Stimulated activated CD8-positive, alpha-beta memory T cell treated with anti-CD3 and anti-CD28 coated beads, Interleukin-4, amount 100 ng/mL, for 48 hours (primary cell): Measurements from ENCODE around the gene TRABD2A.

Experiments
- DNase-seq: peaks from one replicate; pipeline ENCODE4 v3.0.0-alpha.2; 2020

Gene TRABD2A

GRCh38 chr2:84849271-84849952 is 31.5 kb downstream of the TRABD2A start:
- DNase-seq: peak; percentile 49

GRCh38 chr2:84847326-84848050 is 33.4 kb downstream of the TRABD2A start:
- no peak for DNase-seq

- no peak for DNase-seq
Observed at GRCh38 chr2:84846741-84847142, 34.1 kb downstream of the TRABD2A start.

- no peak for DNase-seq
Observed at GRCh38 chr2:84846041-84846663, 34.7 kb downstream of the TRABD2A start.

GRCh38 chr2:84844141-84844540 is 36.7 kb downstream of the TRABD2A start:
- DNase-seq: no peak

GRCh38 chr2:84841577-84841976 is 39.3 kb downstream of the TRABD2A start:
- no peak for DNase-seq

GRCh38 chr2:84840306-84840705 is 40.6 kb downstream of the TRABD2A start:
- DNase-seq: no peak

- no peak for DNase-seq
Observed at GRCh38 chr2:84839851-84840250, 41.0 kb downstream of the TRABD2A start.

- no peak for DNase-seq
Observed at GRCh38 chr2:84838434-84839145, 42.3 kb downstream of the TRABD2A start.

GRCh38 chr2:84836215-84836614 is 44.7 kb downstream of the TRABD2A start:
- DNase-seq: no peak

- no peak for DNase-seq
Observed at GRCh38 chr2:84833481-84834150, 47.3 kb downstream of the TRABD2A start.

- no peak for DNase-seq
Observed at GRCh38 chr2:84832772-84833461, 48.0 kb downstream of the TRABD2A start.

- no peak for DNase-seq
Observed at GRCh38 chr2:84830758-84831500, 50.0 kb downstream of the TRABD2A start.

- DNase-seq: no peak
Observed at GRCh38 chr2:84830095-84830494, 50.8 kb downstream of the TRABD2A start.

GRCh38 chr2:84829693-84830092 is 51.2 kb downstream of the TRABD2A start:
- DNase-seq: no peak

- no peak for DNase-seq
Observed at GRCh38 chr2:84827978-84828575, 52.8 kb downstream of the TRABD2A start.

GRCh38 chr2:84823788-84824187 is 57.1 kb downstream of the TRABD2A start:
- DNase-seq: no peak

GRCh38 chr2:84823229-84823628 is 57.7 kb downstream of the TRABD2A start:
- no peak for DNase-seq

GRCh38 chr2:84821806-84822205 is 59.1 kb downstream of the TRABD2A start:
- no peak for DNase-seq

- no peak for DNase-seq
Observed at GRCh38 chr2:84817239-84817655, 63.6 kb downstream of the TRABD2A start.

- no peak for DNase-seq
Observed at GRCh38 chr2:84816426-84817026, 64.4 kb downstream of the TRABD2A start.
